Ovary (tissue), 3 donors: ENCODE results near the gene ADAMTS20.
"Not testable (repeated sequence)": the region's sequence is repeated elsewhere in the genome, so short reads cannot be mapped to it uniquely, and the experiment has no call there.

Experiments
- CTCF ChIP-seq, 3 donors: fragments of 450-650 bp in 2 of 3; fragments of 200-600 bp in 1 of 3; IDR thresholded peaks; one replicate each; pipeline versions ENCODE4 v1.5.1 to v1.8.0; 2016 to 2022; ENCODE audit warnings: antibody characterized with exemption in 3 of 3, mild to moderate bottlenecking in 1 of 3
- EP300 ChIP-seq: sonication (generic); formaldehyde crosslinking; IDR thresholded peaks from one replicate; pipeline ENCODE4 v1.6.1; 2017; ENCODE audit warnings: antibody characterized with exemption
- POLR2A ChIP-seq: fragments of 450-650 bp; IDR thresholded peaks from one replicate; pipeline ENCODE4 v1.6.1; 2017; ENCODE audit warnings: antibody characterized with exemption, mild to moderate bottlenecking, moderate library complexity
- donor health status: DM: no; HTN: no; CAD: no.

- TF ChIP-seq CTCF (IDR thresholded peaks at IDR 0.05); POLR2A; EP300: not testable (repeated sequence)
Measured at GRCh38 chr12:43537675-43538074, 14.3 kb downstream of the ADAMTS20 start.
